K562 (cell line): Measurements from ENCODE around the gene GTF2IRD2. TPM values are rescaled to one million over a fixed set of nuclear protein-coding genes. Genes with fewer than 3 reads are reported as not detected.
"Not testable (repeated sequence)": the region's sequence is repeated elsewhere in the genome, so short reads cannot be mapped to it uniquely, and the experiment has no call there.

Source experiments
- ATAC-seq: fragments of 200-7000 bp; cut with Tn5 transposase; 3 replicates; pipeline ENCODE4 v1.9.1; 2020; ENCODE audit warnings: moderate library complexity
- BruUV-seq: library from RNA; stranded (reverse); fragments of 400-500 nt; replicated peaks from 2 replicates; lab custom pipeline; 2021; lab: Mats Ljungman, UMichigan
- CTCF ChIA-PET: fragments of 300-600 bp; formaldehyde crosslinking; extraction: SDS; loops from one replicate; lab custom pipeline; 2021; ENCODE audit warnings: low intra/inter-chr PET ratio; lab: Yijun Ruan, JAX
- POLR2A ChIA-PET: fragments of 300-600, 350-650 bp; sonication (Branson Sonifier 250); formaldehyde crosslinking; extraction: SDS; loops from one replicate; lab custom pipeline; 2021; ENCODE audit warnings: antibody characterized with exemption, inconsistent platforms; lab: Yijun Ruan, JAX
- DNase-seq, 4 experiments: peaks; one replicate each; pipeline versions ENCODE4 v3.0.0 to v3.0.0-alpha.2; 2011 to 2018; ENCODE audit warnings: low spot score in 3 of 4, mixed read lengths in 3 of 4; ENCODE audit errors: extremely low read depth in 1 of 4
- FAIRE-seq: peaks from 2 replicates; lab custom pipeline; 2011; peaks lifted over from hg19 to GRCh38; lab: Jason Lieb, UNC
- H2AFZ ChIP-seq: 2 replicates; pipeline ENCODE4 v1.6.0; 2011; ENCODE audit warnings: low read depth, low read length, control low read depth, inconsistent platforms
- H3K27ac ChIP-seq: fragments of 200-600 bp; 3 replicates; pipeline ENCODE4 v1.8.0; 2011; ENCODE audit warnings: low read depth, mild to moderate bottlenecking, control low read depth, inconsistent platforms, low read length, moderate library complexity, mixed read lengths; ENCODE audit errors: extremely low read depth
- H3K27me3 ChIP-seq, 2 experiments: fragments of 300-600 bp in 1 of 2; 2 replicates in 1 of 2; 3 replicates in 1 of 2; pipeline versions ENCODE4 v1.6.0 to v1.8.0; 2011; ENCODE audit warnings: inconsistent platforms in 2 of 2, low read length in 2 of 2, mild to moderate bottlenecking in 1 of 2, mixed read lengths in 1 of 2, moderate library complexity in 1 of 2; ENCODE audit not compliant: control insufficient read depth in 2 of 2, insufficient read depth in 2 of 2
- H3K36me3 ChIP-seq: fragments of 300-600 bp; 3 replicates; pipeline ENCODE4 v1.8.0; 2011; ENCODE audit warnings: mild to moderate bottlenecking, low read length, inconsistent platforms; ENCODE audit not compliant: control insufficient read depth, insufficient read depth
- H3K4me1 ChIP-seq, 2 experiments: fragments of 200-600 bp in 1 of 2; replicated peaks in 1 of 2; 2 replicates in 1 of 2; 3 replicates in 1 of 2; pipeline versions ENCODE4 v1.5.1 to v1.8.0; 2011; ENCODE audit warnings: inconsistent platforms in 2 of 2, low read length in 2 of 2, mild to moderate bottlenecking in 1 of 2, mixed read lengths in 1 of 2, moderate library complexity in 1 of 2; ENCODE audit not compliant: control insufficient read depth in 2 of 2, insufficient read depth in 2 of 2
- H3K4me2 ChIP-seq: 2 replicates; pipeline ENCODE4 v1.6.1; 2011; ENCODE audit warnings: low read length, control low read depth, inconsistent platforms, mixed read lengths; ENCODE audit not compliant: insufficient read depth
- H3K4me3 ChIP-seq: fragments of 200-600 bp; sonication (generic), shearing (Covaris generic); 2 replicates; pipeline ENCODE4 v1.5.1; 2016; ENCODE audit warnings: control low read depth, inconsistent platforms
- H3K79me2 ChIP-seq: fragments of 200-600 bp; 3 replicates; pipeline ENCODE4 v1.8.0; 2011; ENCODE audit warnings: low read length, inconsistent platforms; ENCODE audit not compliant: control insufficient read depth, insufficient read depth
- H3K9ac ChIP-seq, 2 experiments: 2 replicates each; pipeline versions ENCODE4 v1.6.0 to v1.6.1; 2011; ENCODE audit warnings: low read depth in 2 of 2, low read length in 2 of 2, control low read depth in 1 of 2, inconsistent platforms in 1 of 2, mild to moderate bottlenecking in 1 of 2, mixed read lengths in 1 of 2; ENCODE audit not compliant: insufficient read depth in 1 of 2
- H3K9me1 ChIP-seq: one replicate; pipeline ENCODE4 v1.6.0; 2011; ENCODE audit warnings: inconsistent platforms, mild to moderate bottlenecking, low read length, moderate library complexity; ENCODE audit not compliant: control insufficient read depth, insufficient read depth
- H3K9me3 ChIP-seq: replicated peaks from 2 replicates; pipeline ENCODE4 v1.5.1; 2011; ENCODE audit warnings: low read depth, low read length, inconsistent platforms; ENCODE audit not compliant: control insufficient read depth, insufficient read depth
- H4K20me1 ChIP-seq: replicated peaks from 2 replicates; pipeline ENCODE4 v1.6.1; 2011; ENCODE audit warnings: low read length, inconsistent platforms, mixed read lengths; ENCODE audit not compliant: control insufficient read depth, insufficient read depth
- NFIC ChIP-seq: fragments of 450-650 bp; IDR thresholded peaks from 2 replicates; pipeline ENCODE4 v1.6.1; 2017; ENCODE audit warnings: mild to moderate bottlenecking, inconsistent platforms
- POLR2A ChIP-seq: fragments of 450-650 bp; conservative IDR thresholded peaks from 2 replicates; pipeline ENCODE4 v1.6.1; 2016
- POLR2G ChIP-seq: fragments of 200-400 bp; formaldehyde crosslinking; IDR thresholded peaks from 2 replicates; pipeline ENCODE4 v1.6.1; 2017; ENCODE audit warnings: low read depth, mild to moderate bottlenecking, antibody characterized with exemption, low read length, moderate library complexity
- WGBS: fragments of 100-300 bp; shearing (Covaris generic); methylation state at CpG from one replicate; pipeline ENCODE4 v1.1.6; 2016; ENCODE audit warnings: low coverage, mixed read lengths; ENCODE audit not compliant: insufficient coverage; ENCODE audit errors: missing lambda C conversion rate; 5-methylcytosine and 5-hydroxymethylcytosine counted together
- in situ Hi-C: fragments of 300-500 bp; cut with MboI; formaldehyde crosslinking; loops from 4 replicates; pipeline ENCODE4 v1.15.0; 2018; ENCODE audit warnings: inconsistent platforms, mixed read lengths
- intact Hi-C: fragments of 100-400 bp; cut with micrococcal nuclease; formaldehyde crosslinking; loops from 2 replicates; pipeline ENCODE4 v1.14.2; 2022
- polyA plus RNA-seq, 8 experiments: library from polyadenylated mRNA; depleted of rRNA in 4 of 8; stranded (reverse) in 5 of 8; unstranded in 3 of 8; fragments of >200 nt; fragmentation: Nextera tagmentation in 2 of 8; fragmentation: Illumina TruSeq in 1 of 8; extraction: Ambion mirVana in 2 of 8; extraction: Trizol in 1 of 8; gene quantifications; 2 replicates each; pipeline versions ENCODE4 v1.2.1 to v1.2.3, GENCODE V29; 2011 to 2014; ENCODE audit warnings: inconsistent platforms in 1 of 8, missing spikeins in 1 of 8
- total RNA-seq, 7 experiments: library from RNA; depleted of rRNA in 6 of 7; stranded (reverse); fragments of >200 nt in 6 of 7; fragmentation: Illumina TruSeq in 2 of 7; extraction: Trizol in 2 of 7; gene quantifications; 2 replicates each; pipeline versions ENCODE4 v1.2.1 to v1.2.3, GENCODE V29; 2011 to 2021; ENCODE audit warnings: low replicate concordance in 1 of 7

Gene GTF2IRD2
- total and polyA plus RNA-seq, 9 of the 15 experiments (the other 6 are each of a cell fraction or from before 2014, with no cell fraction given) = 1.9 to 9.7 (median 5.8) TPM

DNA sequence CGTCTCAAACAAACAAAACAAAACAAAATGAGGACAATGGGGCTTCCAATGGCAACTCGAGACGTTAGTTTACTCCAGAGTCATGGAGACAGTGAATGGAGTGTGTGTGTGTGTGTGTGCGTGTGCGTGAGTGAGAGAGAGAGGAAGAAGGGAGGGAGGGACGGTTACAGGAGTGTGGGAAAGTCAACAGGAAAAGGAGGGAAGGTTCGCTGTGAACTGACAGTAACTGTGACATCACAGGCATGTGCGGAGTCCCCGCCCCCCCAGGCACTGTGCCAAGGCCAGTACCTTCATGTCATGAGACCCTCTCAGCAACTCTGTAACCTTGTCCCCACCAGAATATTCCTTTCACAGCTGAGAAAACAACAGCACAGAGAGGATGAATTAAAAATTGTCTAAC lies 30.7 kb upstream of the GTF2IRD2 start:
- POLR2A ChIA-PET, DNase-seq, intact Hi-C loops, H3K36me3 ChIP-seq, BruUV-seq, H4K20me1 ChIP-seq, H3K4me2 ChIP-seq, H2AFZ ChIP-seq, H3K9me3 ChIP-seq, H3K27me3 ChIP-seq, H3K4me3 ChIP-seq, H3K9ac ChIP-seq, CTCF ChIA-PET, H3K4me1 ChIP-seq, H3K79me2 ChIP-seq, FAIRE-seq, H3K9me1 ChIP-seq, H3K27ac ChIP-seq: not testable (repeated sequence)
- in situ Hi-C loops = loop anchor here (25.0 kb wide), 1 partner anchor 1870 kb away; no protein-coding TSS in a partner anchor
- peak; percentile 69 for ATAC-seq
- TF ChIP-seq NFIC = peak; percentile 45
- WGBS = 83% methylated on average over 3 of the region's 9 CpGs

DNA sequence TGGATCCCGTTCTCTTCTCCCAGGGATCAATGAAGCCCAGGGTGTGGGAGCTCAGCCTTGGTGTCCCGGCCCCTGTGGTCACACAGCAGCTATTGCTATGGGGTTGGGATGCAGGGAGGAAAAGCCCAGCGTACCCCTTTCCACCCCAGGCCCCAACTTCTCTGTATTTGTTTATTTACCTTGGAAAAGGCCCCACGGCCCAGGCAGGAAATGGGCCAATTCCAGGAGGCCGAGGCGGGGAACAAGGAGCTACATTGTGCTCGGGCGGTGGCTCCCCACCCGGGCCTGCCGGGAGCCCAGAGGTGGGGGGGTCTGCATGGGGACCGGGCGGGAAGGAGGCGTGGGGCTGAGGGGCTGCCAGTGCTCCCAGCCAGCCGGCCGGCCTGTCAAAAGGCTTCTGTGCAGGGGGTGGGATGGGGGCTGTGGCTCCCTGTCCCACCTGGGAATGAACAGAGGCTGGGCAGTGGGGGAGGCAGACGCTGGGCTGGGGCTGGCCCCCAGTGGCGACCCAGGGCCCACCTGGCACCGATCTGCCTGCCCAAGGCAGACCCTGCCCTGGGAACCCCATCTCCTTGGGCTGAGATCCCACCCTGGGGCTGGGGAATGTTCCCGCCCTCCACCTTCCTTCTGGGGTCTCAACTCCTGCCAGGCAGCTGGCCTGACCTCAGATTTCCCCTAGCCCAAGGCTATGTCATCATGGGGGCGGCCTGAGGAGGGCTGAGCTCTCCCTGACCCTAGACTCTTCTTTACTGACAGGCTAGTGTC lies 23.5 kb upstream of the GTF2IRD2 start:
- H2AFZ ChIP-seq = not testable (repeated sequence)
- DNase-seq = peak in 1 of 4 experiments; percentile 0

DNA sequence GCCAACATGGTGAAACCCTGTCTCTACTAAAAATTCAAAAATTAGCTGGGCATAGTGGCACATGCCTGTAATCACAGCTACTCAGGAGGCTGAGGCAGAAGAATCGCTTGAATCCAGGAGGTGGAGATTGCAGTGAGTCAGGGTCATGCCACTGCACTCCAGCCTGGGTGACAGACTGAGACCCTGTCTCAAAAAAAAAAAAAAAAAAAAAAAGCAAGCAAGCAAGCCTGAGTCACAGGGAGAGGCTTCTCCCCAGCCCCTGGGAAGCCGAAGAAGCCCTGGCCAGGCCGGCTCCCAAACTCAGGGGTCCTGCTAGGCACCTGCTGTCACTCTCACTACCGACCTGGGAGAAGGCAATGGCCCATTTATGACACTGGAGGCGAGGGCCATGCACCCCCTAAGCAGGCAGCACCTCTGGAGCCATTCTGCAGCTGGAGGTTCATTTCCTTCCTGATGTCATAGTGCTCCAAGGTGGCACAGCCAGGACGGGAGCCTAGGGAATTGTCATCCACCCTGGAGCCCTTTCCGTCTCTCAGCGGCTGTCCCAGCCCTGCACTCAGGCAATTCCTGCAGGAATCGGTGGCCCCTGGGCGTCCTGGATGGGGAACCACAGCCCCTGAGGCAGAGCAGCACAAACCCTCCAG lies 22.8 kb upstream of the GTF2IRD2 start:
- peak; percentile 15 for ATAC-seq
- H3K27ac ChIP-seq, H3K79me2 ChIP-seq, H3K9me3 ChIP-seq, BruUV-seq, H3K4me2 ChIP-seq, H3K4me1 ChIP-seq, DNase-seq, H4K20me1 ChIP-seq, FAIRE-seq, POLR2A ChIA-PET, H3K4me3 ChIP-seq, H2AFZ ChIP-seq, CTCF ChIA-PET, H3K9me1 ChIP-seq, intact Hi-C loops, H3K36me3 ChIP-seq, H3K27me3 ChIP-seq, H3K9ac ChIP-seq: not testable (repeated sequence)
- in situ Hi-C loops = loop anchor here (5.0 to 25.0 kb wide), 4 partner anchors 162 to 1459 kb away; no protein-coding TSS in a partner anchor
- 87% methylated on average over 6 of the region's 10 CpGs for WGBS

More for the DNA sequence above, 23.5 kb upstream of the GTF2IRD2 start:
- H3K79me2 ChIP-seq, H3K9ac ChIP-seq, H3K4me3 ChIP-seq, H3K9me1 ChIP-seq, BruUV-seq, H3K9me3 ChIP-seq, POLR2A ChIA-PET, H3K4me1 ChIP-seq, FAIRE-seq, H4K20me1 ChIP-seq, intact Hi-C loops, H3K27ac ChIP-seq, CTCF ChIA-PET, H3K27me3 ChIP-seq, H3K4me2 ChIP-seq, H3K36me3 ChIP-seq: not testable (repeated sequence)
- ATAC-seq = peak; percentile 58
- in situ Hi-C loops = loop anchor here (5.0 to 25.0 kb wide), 5 partner anchors 163 to 1863 kb away; no protein-coding TSS in a partner anchor
- TF ChIP-seq POLR2A (0 out of 2 replicates have a peak, but pooled peaks have one; percentile 37), POLR2G (peak; percentile 49)
- 76% methylated on average over 11 of the region's 20 CpGs for WGBS
